ENCODE data around the gene OR1S2.
"Not testable (repeated sequence)": the region's sequence is repeated elsewhere in the genome, so short reads cannot be mapped to it uniquely, and the experiment has no call there.

The OR1S2 gene, protein sequence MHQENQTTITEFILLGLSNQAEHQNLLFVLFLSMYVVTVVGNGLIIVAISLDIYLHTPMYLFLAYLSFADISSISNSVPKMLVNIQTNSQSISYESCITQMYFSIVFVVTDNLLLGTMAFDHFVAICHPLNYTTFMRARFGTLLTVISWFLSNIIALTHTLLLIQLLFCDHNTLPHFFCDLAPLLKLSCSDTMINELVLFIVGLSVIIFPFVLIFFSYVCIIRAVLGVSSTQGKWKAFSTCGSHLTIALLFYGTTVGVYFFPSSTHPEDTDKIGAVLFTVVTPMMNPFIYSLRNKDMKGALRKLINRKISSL

DNA sequence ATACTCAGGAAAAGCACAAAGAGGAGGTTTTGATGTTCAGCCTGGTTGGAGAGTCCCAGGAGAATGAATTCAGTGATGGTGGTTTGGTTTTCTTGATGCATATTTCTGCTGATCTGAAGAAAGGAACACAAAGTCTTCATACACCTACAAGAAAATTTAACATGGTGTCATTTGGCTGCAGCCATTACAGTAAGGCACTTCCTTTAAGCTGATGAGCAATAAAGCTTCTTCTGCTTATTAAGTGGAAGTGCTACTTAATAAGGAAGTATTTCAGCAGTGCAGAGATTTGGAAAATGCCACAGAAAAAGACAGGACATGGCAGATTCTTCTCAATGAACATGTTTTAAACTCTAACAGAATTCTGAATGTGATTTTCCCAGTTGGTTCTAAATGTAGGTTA lies at the start of gene OR1S2:
Gene OR1S2, minus strand, starts transcription at position 101 of the 400 bp plus-strand sequence. Its CDS starts 0 bp downstream, at position 101.
- no peak for DNase-seq

DNA sequence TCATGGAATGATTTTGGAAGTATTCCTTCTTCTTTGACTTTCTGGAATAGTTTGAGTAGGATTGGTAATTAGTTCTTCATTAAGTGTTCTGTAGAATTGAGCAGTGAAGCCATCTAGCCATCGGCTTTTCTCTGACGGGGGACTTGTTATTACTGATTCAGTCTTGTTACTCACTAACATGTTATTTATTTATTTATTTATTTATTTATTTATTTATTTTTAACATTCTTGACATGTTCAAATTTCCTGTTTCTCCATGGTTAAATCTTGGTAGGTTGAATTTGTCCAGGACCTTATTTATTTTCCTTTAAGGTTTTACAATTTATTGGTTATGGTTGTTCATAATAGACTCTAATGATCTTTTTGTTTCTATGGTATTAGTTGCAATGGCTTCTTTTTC lies 40.0 kb upstream of the OR1S2 start:
- no peak for DNase-seq

DNA sequence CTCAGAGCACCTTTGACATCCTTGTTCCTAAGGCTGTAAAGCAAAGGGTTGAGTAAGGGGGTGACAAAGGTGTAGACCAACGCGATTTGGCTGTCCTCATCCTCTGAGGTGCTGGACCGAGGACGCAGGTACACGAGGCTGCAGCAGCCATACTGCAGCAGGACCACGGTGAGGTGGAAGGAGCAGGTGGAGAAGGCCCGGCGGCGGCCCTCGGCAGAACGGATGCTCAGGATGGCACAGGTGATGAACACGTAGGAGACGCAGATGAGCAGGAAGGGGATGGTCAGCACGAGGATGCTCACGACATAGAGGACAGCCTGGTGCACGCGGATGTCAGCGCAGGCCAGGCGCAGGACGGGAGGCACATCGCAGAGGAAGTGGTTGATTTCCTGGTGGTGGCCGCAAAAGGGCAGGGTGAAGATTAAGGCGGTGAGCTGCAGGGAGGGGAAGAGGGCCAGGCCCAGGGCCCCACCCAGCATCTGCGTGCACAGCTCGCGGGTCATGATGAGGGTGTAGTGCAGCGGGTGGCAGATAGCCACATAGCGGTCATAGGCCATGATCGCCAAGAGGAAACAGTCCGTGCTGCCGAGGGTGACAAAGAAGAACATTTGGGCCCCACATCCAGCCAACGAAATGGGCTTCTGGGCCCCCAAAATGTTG lies 24.1 kb upstream of the OR1S2 start:
- DNase-seq = no peak

DNA sequence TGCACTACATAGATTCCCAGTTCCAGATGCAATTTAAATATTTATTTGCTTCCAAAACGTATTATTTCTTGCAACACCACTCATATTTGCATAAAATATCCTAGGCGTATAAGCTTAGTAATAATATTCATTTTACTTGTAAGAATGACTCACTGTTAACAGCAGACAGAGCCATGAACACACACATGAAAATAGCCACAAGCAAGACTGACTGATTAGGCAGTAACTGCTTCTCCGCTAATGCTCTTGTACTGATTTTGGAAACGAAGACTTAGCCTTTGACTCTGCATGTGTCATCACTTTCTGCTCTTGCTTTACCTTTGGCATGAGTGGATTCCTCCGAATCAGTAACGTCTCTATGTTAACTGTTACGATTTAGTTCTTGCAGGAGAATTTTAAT lies 18.8 kb upstream of the OR1S2 start:
- no peak for DNase-seq

DNA sequence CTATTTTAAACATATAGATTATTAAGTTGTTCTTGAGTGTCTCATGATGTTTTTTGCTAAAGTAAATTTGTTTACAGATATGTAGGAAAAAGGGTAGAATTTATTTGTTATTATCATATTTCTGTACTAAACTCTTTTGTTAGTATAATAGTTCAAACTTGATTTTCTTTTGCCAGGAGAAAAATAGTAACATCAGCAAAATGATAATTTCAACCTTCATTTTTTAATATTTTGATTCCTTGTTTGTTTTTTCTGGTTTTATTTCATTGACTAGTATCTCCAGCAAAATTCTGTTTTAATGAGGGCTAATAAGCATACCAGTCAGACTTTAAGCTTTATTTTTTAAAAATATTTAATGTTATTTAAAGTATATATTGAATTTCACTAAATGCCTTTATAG lies 12.5 kb upstream of the OR1S2 start:
- no peak for DNase-seq

DNA sequence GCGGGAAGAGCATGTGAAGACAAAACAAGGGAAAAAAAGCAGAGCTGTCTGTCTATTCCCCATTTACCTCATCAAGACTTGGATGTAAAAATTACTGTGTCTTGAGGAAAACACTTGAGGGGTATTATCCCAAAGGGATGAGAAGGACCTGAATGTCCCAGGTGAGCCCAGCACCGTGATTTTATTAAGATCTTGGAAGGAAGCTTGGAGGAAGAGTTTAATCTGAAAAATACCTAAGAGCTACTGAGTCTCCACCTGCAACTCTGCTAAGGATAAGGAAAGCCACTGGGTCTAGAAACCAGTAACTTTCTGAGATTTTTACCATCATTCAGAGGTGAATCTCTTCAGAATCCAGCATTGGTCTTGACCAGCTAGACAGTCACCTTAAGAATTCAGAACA lies 8.5 kb upstream of the OR1S2 start, which contains the start of gene OR1S1:
Gene OR1S1, plus strand, starts transcription at position 301 of the 400 bp plus-strand sequence.
- not testable (repeated sequence) for DNase-seq

DNA sequence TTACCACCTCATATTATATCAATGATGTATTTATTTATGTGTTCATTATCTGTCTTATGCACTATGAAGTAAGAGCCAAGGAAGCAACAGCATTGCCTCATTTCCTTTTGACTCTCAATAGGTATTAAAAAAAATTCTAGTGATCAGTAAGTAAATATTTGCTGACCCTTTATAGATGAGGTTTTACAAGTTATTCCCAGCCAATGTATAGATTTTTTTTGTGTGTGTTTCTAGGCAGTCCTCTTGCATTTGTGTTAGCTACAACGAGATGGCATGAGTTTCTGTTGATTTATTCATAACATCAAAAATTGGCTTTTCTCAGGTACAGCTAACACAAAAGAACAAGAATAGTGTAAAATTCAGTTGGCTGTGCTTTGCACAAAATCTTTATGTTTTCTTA lies 4.7 kb downstream of the OR1S2 start:
- no peak for DNase-seq

DNA sequence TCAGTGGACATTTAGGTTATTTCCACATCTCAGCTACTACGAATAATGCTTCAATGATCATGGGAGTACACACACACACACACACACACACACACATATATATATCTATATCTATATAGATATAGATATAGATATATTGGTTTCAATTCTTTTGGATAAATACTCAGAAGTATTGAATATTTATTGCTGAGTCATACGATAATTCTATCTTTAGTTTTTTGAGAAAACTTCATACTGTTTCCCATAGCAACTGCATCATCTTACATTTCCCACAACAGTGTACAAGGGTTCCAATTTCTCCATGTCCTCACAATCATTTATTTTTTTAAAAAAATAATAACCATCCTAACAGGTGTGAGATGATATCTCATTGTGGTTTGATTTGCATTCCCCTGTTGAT lies 8.0 kb downstream of the OR1S2 start:
- no peak for DNase-seq

DNA sequence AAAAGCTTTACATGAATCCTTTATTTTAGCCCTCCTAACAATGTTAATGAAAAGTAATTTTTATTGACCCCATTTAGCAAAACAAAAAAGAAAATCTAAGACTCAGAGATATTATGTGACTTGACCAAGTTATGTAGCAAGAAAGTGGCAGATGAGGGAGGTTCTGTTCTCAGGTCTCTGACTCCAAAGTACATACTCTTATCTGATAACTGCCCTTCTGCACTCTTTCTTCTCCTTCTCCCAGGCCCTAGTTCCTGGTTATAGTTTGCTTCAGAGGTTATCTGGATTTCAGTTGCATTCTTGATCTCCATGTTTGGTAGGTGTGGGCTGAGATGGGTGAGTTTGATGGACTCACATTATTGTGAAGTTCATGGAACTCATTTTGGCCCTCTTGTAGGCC lies 10.6 kb downstream of the OR1S2 start:
- no peak for DNase-seq

DNA sequence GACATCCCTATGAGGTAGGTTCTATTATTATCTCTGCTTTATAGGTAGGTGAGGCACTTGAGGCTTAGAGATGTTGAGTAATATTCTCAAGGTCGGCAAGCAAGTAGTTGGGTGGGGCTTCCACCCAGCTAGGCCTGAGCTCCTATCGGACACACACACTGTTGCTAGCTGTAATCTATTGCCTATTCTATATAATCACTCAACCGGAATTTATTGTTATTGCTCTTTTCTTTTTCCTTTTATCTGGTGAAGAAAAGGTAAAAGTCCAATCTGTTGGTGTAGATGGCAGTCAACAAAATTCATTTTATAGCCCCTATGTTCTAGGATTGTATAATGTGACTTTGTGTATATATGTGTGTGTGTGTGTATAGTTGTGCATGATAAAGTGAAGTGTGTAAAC lies 11.7 kb downstream of the OR1S2 start:
- DNase-seq = no peak

DNA sequence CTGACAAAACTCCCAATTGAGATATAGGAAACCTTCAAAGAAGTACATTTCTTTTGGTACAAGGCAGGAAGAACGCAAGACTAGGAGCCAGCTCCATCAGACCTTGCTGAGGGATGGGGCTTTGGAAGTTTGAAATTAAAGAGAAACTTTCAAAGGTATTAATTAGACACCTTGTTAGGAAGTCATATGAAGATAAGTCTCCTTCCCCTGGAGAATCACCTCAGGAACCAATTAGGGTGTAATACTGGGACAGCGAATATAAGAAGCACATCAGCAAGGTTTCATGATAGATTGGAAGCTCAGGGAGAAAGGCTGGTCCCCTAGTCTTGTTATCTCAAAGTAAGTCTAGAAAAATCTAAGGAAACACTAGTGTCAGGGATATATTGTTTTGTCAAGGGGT lies 15.2 kb downstream of the OR1S2 start, which contains the start of gene OR9Q2:
Gene OR9Q2, plus strand, starts transcription at position 301 of the 400 bp plus-strand sequence. CDS start 1,421 bp downstream, outside the sequence.
- DNase-seq = no peak

DNA sequence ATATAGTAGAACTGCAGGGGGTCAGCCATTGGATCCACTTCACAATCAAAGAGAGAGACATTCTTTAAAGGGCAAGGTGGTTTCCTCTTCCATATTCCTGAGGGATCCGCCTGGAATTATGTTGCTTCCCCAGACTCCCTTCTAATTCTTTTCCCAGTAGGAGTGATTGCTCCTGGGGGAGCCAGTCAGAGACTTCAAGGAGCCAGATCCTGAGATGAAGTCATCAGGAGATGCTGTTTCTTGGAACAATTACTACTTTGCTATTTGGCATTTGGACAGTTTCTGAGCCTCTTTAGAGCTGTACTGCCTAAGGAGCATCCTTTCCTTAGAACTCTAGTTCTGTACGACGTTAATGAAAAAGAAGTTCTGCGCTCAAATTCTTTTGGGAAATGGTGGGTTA lies 17.0 kb downstream of the OR1S2 start:
- DNase-seq = no peak

DNA sequence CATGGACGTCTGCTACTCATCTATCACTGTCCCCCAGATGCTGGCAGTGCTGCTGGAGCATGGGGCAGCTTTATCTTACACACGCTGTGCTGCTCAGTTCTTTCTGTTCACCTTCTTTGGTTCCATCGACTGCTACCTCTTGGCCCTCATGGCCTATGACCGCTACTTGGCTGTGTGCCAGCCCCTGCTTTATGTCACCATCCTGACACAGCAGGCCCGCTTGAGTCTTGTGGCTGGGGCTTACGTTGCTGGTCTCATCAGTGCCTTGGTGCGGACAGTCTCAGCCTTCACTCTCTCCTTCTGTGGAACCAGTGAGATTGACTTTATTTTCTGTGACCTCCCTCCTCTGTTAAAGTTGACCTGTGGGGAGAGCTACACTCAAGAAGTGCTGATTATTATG lies 24.3 kb downstream of the OR1S2 start:
- DNase-seq = peak; percentile 3

DNA sequence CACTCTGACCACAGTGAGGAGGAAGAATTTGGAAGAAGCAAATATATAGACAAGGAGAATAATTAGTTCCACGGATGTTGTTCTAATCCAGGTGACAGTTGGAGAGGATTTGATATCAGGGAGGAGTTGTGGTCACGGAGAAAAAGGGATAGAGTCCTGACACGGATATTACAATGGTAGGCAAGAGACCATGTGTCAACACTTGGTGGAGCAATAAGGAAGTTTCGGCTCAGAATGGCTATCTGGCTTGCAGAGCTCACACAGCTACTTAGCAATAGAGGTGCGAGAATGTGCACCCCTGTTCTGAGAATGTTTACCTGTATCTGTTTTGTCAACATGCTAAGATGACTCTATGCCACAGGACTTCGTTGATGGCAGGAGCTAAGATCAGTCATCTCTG lies 25.5 kb downstream of the OR1S2 start:
- no peak for DNase-seq

DNA sequence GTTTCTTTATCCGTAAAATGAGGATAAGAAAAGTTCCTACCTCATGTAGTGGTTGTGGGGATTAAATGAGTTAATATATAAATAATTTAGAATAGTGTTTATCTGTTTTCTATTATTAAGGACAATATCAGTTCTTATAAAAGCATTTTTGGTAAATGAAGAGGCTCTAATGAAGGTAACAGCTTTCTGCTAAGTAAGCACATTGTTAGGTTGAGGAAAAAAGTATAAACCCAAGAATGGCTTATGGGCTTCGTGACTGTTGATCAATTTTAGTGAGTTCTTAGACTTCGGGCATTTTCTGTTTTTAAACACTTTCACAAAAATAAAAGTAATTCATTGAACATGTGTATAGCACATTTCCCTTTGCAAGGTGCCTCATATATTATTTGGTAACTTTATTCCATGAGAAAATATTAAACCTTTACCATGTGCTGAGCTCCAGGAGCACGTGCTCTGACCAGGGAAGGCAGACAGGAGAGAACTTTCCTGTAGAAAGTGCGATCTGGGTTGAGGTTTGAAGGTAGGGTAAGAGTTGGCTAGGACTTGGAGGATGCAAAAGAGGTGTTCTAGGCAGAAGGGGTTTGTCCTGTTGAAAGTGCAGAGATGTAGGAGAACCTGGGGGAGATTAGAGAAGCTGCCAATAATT lies 26.4 kb downstream of the OR1S2 start:
- DNase-seq = no peak

DNA sequence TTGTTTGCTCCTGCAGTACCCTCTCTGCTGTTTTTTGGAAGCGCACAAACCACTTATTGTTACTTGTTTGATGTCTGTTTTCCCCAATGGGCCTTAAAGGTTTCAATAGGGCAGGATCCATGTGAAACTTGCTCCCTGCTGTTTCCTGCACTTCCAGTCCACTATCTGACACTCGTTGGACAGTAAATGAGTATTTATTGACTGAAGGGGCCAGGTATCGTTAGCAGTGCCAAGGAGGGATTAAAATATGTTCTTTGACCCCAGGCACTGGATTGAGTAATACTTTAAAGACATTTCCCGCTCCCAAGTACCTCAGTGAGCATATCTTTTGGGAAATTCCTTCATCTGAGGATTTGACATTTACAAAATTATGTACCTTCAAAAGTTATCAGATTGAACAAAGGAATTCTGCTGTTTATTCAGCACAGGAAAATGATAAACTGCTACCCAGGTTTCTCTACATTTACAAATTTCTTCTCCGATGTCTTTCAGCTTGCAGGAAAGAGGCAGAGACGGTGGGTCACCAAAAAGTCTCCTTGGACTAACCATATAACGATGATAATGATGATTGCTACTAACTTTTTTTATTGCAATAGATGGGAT lies 38.3 kb downstream of the OR1S2 start:
- no peak for DNase-seq

DNA sequence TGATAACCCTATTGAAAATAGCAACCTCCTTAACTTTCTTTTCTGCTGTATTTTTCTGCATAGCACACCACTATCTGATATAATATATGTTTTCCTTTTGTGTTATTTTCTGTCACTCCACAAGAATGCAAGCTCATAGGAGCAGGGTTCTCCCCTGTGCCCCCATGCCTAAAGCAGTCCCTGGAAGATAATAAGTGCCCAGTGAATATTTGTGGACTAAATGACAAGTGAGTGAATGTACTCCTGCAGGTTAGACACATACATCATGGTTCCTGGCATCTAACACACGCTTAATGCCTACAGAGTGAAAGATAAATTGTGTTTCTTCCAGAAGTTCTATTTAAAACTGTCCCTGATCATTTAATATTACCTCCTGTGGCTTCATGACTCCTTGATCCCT lies 39.0 kb downstream of the OR1S2 start:
- no peak for DNase-seq

DNA sequence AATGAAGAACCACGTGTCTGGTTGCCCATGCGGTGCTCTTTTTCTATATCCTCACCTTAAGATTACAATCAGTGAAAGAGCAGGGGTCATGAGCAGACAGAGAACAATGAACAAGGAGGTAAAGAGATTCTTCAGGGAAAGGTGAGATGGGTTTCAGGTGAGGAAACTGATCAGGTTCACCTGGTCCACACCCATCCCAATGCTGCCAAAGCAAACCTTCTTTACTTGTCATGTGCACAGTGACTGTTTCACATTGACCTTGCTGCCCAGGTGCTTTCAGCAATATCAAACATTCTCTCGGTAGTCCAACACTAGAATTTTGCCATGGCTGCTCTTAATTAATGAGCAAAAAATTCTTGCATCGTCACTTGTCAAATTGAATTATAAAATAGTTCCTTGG lies 39.6 kb downstream of the OR1S2 start:
- no peak for DNase-seq

Measured in hematopoietic multipotent progenitor cell treated with erythropoietin and hydrocortisone succinate and interleukin-3 and kit ligand, for 4 days (in vitro differentiated cells).